GM12878 (cell line): ENCODE measurements around the gene DOCK2. TPM values are rescaled to one million over a fixed set of nuclear protein-coding genes. Genes with fewer than 3 reads are reported as not detected.
A peak's percentile ranks its signal among the peaks of the same experiment; 100 is the strongest.

Experiments used
- ATAC-seq: fragments of 200-7000 bp; cut with Tn5 transposase; 3 replicates; pipeline ENCODE4 v1.9.1; 2020; ENCODE audit warnings: mild to moderate bottlenecking, moderate library complexity
- BruUV-seq: library from RNA; stranded (reverse); fragments of 400-500 nt; replicated peaks from 2 replicates; lab custom pipeline; 2021; lab: Mats Ljungman, UMichigan
- CTCF ChIA-PET: fragments of 300-600 bp; sonication (Branson Sonifier 250); formaldehyde crosslinking; extraction: SDS; loops from one replicate; lab custom pipeline; 2021; ENCODE audit warnings: inconsistent platforms; lab: Yijun Ruan, JAX
- POLR2A ChIA-PET: fragments of 350-600 bp; formaldehyde crosslinking; extraction: SDS; loops from one replicate; lab custom pipeline; 2021; ENCODE audit warnings: inconsistent platforms; lab: Charles Lee
- RAD21 ChIA-PET: fragments of 300-600 bp; sonication (Branson Sonifier 250); formaldehyde crosslinking; loops from one replicate; lab custom pipeline; 2023; ENCODE audit warnings: antibody characterized with exemption; ENCODE audit not compliant: unreplicated experiment; lab: Charles Lee
- SMC1A ChIA-PET: fragments of 300-600 bp; sonication (Branson Sonifier 250); formaldehyde crosslinking; loops from one replicate; lab custom pipeline; 2023; ENCODE audit not compliant: unreplicated experiment, uncharacterized antibody; lab: Charles Lee
- DNase-seq: peaks from one replicate; pipeline ENCODE4 v3.0.0-alpha.2; 2011; ENCODE audit warnings: low read depth, low spot score
- FAIRE-seq: peaks from 3 replicates; lab custom pipeline; 2011; peaks lifted over from hg19 to GRCh38; lab: Jason Lieb, UNC
- H2AFZ ChIP-seq: 2 replicates; pipeline ENCODE4 v1.6.0; 2011; ENCODE audit warnings: low read depth, low read length, control low read depth; ENCODE audit not compliant: control insufficient read depth
- H3K27ac ChIP-seq: 2 replicates; pipeline ENCODE4 v1.5.1; 2011; ENCODE audit warnings: control low read depth; ENCODE audit not compliant: control insufficient read depth, insufficient read depth
- H3K27me3 ChIP-seq, 2 experiments: replicated peaks in 1 of 2; 2 replicates each; pipeline versions ENCODE4 v1.6.0 to v1.6.1; 2011; ENCODE audit warnings: low read length in 1 of 2; ENCODE audit not compliant: control insufficient read depth in 2 of 2, insufficient read depth in 2 of 2
- H3K36me3 ChIP-seq, 2 experiments: 2 replicates each; pipeline ENCODE4 v1.5.1; 2011; ENCODE audit warnings: low read length in 1 of 2; ENCODE audit not compliant: control insufficient read depth in 2 of 2, insufficient read depth in 2 of 2
- H3K4me1 ChIP-seq: 2 replicates; pipeline ENCODE4 v1.6.1; 2011; ENCODE audit warnings: mild to moderate bottlenecking, low read length, moderate library complexity, mixed read lengths; ENCODE audit not compliant: control insufficient read depth, insufficient read depth
- H3K4me2 ChIP-seq: 2 replicates; pipeline ENCODE4 v1.6.0; 2011; ENCODE audit warnings: control low read depth; ENCODE audit not compliant: control insufficient read depth, insufficient read depth
- H3K4me3 ChIP-seq: fragments of 200-600 bp; sonication (generic); 2 replicates; pipeline ENCODE4 v1.5.1; 2016
- H3K79me2 ChIP-seq: 2 replicates; pipeline ENCODE4 v1.6.0; 2011; ENCODE audit warnings: low read length; ENCODE audit not compliant: control insufficient read depth, insufficient read depth
- H3K9ac ChIP-seq: 2 replicates; pipeline ENCODE4 v1.8.0; 2011; ENCODE audit warnings: low read length, control low read depth, mixed read lengths; ENCODE audit not compliant: control insufficient read depth, insufficient read depth
- H3K9me3 ChIP-seq: replicated peaks from 3 replicates; pipeline ENCODE4 v1.5.1; 2011; ENCODE audit warnings: mild to moderate bottlenecking, low read length; ENCODE audit not compliant: control insufficient read depth, insufficient read depth
- H4K20me1 ChIP-seq: 2 replicates; pipeline ENCODE4 v1.6.0; 2011; ENCODE audit not compliant: control insufficient read depth, insufficient read depth
- EGR1 ChIP-seq, 2 experiments: IDR thresholded peaks; 1 replicate in 1 of 2; 2 replicates in 1 of 2; pipeline ENCODE4 v1.6.1; 2011 to 2012; ENCODE audit warnings: low read depth in 2 of 2, low read length in 2 of 2, borderline replicate concordance in 1 of 2, mild to moderate bottlenecking in 1 of 2, moderate library complexity in 1 of 2
- NBN ChIP-seq: fragments of 450-650 bp; IDR thresholded peaks from 2 replicates; pipeline ENCODE4 v1.6.1; 2016
- WGBS: methylation state at CpG from one replicate; pipeline ENCODE4 v1.1.6; 2016; ENCODE audit warnings: low lambda C conversion rate; ENCODE audit not compliant: insufficient replicate concordance, insufficient coverage; ENCODE audit errors: missing lambda C conversion rate; 5-methylcytosine and 5-hydroxymethylcytosine counted together
- in situ Hi-C: fragments of 300-500 bp; cut with MboI; formaldehyde crosslinking; loops from 9 replicates; pipeline ENCODE4 v1.14.3; 2018; ENCODE audit warnings: mixed read lengths
- intact Hi-C: fragments of 100-400 bp; cut with micrococcal nuclease; formaldehyde crosslinking; loops from one replicate; pipeline ENCODE4 v1.14.2; 2022; ENCODE audit not compliant: unreplicated experiment
- polyA plus RNA-seq, 11 experiments: library from polyadenylated mRNA; depleted of rRNA in 4 of 11; unstranded in 6 of 11; stranded (reverse) in 5 of 11; fragments of >200 nt; fragmentation: Nextera tagmentation in 4 of 11; fragmentation: Illumina TruSeq in 1 of 11; extraction: Ambion mirVana in 4 of 11; extraction: Trizol in 1 of 11; gene quantifications; 1 replicate in 1 of 11; 2 replicates in 10 of 11; pipeline versions ENCODE4 v1.2.1 to v1.2.3, GENCODE V29; 2011 to 2016; ENCODE audit warnings: inconsistent platforms in 2 of 11, missing spikeins in 2 of 11, low read depth in 1 of 11
- total RNA-seq, 4 experiments: library from RNA; depleted of rRNA in 3 of 4; stranded (reverse); fragments of >200 nt in 3 of 4; fragmentation: Illumina TruSeq in 1 of 4; extraction: Trizol in 1 of 4; gene quantifications; 2 replicates each; pipeline versions ENCODE4 v1.2.1 to v1.2.3, GENCODE V29; 2013 to 2021
- TF ChIP-seq, protein P1 (sequence below): IDR thresholded peaks from 2 replicates; pipeline ENCODE4 v1.6.1; 2012; ENCODE audit warnings: mild to moderate bottlenecking, low read depth, low read length

Gene DOCK2
- total and polyA plus RNA-seq, 10 of the 15 experiments (the other 5 are each of a cell fraction or from before 2014, with no cell fraction given) = 34.2 to 192 (median 118) TPM

DNA sequence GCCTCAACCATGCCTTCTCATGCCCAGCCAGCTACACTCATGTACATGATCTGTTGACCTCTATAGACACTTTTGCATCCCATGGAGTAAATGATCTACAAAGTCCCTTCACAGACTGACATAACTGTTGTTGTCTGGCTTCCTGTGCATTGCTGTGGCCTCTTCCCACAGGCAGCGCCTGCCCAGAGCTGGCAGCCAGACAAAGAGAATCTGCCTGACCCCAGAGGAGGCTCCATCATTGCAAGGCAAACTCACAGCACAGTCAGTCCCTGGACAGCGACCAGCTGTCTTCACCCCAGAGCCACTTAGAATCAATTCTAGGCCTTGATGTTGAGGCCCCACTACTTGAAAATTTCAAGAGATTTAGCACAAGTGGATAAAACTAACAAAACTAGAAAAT lies 277.7 kb downstream of the DOCK2 start:
- intact Hi-C loops = no loop called here
- Histone ChIP-seq H3K4me2 (no peak overlapping the region), H3K4me1 (no peaks in the 10 kb centered on the region), H3K4me3 (no peak overlapping the region), H3K9ac (no peak overlapping the region), H3K27me3 (no peaks in the 10 kb centered on the region), H3K36me3 (no peaks in the 10 kb centered on the region; a peak in 3 of 4 replicates), H3K27ac (no peak overlapping the region), H4K20me1 (no peaks in the 10 kb centered on the region), H2AFZ (no peak overlapping the region), H3K79me2 (no peaks in the 10 kb centered on the region), H3K9me3 (no peaks in the 10 kb centered on the region)
- ChIA-PET SMC1A (no interaction called here), RAD21 (no interaction called here), CTCF (interaction anchor here (2.0 kb wide), 1 partner anchor 213 kb away, joined by 5 read pairs; no protein-coding TSS in a partner anchor), POLR2A (interaction anchor here (1.0 kb wide), 1 partner anchor 11 kb away, joined by 3 read pairs; no protein-coding TSS in a partner anchor)
- DNase-seq = no peak
- in situ Hi-C loops = no loop called here
- BruUV-seq = no TSS peak
- ATAC-seq = no peak
- TF ChIP-seq, protein P1, sequence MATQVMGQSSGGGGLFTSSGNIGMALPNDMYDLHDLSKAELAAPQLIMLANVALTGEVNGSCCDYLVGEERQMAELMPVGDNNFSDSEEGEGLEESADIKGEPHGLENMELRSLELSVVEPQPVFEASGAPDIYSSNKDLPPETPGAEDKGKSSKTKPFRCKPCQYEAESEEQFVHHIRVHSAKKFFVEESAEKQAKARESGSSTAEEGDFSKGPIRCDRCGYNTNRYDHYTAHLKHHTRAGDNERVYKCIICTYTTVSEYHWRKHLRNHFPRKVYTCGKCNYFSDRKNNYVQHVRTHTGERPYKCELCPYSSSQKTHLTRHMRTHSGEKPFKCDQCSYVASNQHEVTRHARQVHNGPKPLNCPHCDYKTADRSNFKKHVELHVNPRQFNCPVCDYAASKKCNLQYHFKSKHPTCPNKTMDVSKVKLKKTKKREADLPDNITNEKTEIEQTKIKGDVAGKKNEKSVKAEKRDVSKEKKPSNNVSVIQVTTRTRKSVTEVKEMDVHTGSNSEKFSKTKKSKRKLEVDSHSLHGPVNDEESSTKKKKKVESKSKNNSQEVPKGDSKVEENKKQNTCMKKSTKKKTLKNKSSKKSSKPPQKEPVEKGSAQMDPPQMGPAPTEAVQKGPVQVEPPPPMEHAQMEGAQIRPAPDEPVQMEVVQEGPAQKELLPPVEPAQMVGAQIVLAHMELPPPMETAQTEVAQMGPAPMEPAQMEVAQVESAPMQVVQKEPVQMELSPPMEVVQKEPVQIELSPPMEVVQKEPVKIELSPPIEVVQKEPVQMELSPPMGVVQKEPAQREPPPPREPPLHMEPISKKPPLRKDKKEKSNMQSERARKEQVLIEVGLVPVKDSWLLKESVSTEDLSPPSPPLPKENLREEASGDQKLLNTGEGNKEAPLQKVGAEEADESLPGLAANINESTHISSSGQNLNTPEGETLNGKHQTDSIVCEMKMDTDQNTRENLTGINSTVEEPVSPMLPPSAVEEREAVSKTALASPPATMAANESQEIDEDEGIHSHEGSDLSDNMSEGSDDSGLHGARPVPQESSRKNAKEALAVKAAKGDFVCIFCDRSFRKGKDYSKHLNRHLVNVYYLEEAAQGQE = peak; percentile 61
- TF ChIP-seq NBN (no peak), EGR1 (IDR thresholded peaks at IDR 0.05; ENCODE audit: borderline replicate concordance in 1 of 2, low read depth in 2 of 2, low read length in 2 of 2) (no peak)
- 93% methylated on average over 2 of the region's 2 CpGs for WGBS
- FAIRE-seq = no peak
